Measurements from ENCODE around the gene UTP11. TPM values are rescaled to one million over a fixed set of nuclear protein-coding genes. Genes with fewer than 3 reads are reported as not detected.

The UTP11 gene
- total and polyA plus RNA-seq, 2 donors (not counting 3 experiments of a cell fraction or from before 2014, with no cell fraction given): 20.1 to 54.1 TPM

DNA sequence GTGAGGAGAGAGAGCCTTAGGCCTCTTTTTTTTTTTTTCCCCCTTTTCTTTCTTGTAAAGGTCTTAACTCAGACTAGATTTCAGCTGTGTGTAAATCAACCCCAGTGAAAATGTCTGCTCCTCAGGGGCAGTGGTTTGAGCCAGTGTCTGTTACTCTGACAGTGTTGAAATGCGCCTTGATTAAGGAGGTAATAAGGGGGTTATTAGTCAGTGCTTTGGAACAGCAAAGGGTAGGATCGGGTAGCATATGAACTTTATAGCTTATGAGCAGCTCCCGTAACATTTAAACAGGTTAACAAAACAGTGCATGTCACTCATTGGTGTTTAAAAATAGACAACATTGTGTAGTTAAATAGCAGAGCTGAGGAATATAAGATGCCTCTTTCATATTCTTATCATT, 10.3 kb downstream of the UTP11 start:
- DNase-seq (ENCODE audit: low read depth, low spot score) (no peak), FAIRE-seq (no peak)
- H3K4me2 ChIP-seq (ENCODE audit: insufficient read depth, low read length): no peak overlapping the region
- H3K36me3 ChIP-seq (ENCODE audit: control insufficient read depth in 2 of 2, extremely low read depth in 1 of 2, insufficient read depth in 2 of 2, low read length in 2 of 2): peaks cover 20 to 32% of the 10 kb centered on the region in 2 experiments
- no peaks in the 10 kb centered on the region for H3K9me1 ChIP-seq (replicated peaks; ENCODE audit: control insufficient read depth, extremely low read depth, insufficient read depth, low read length)
- no TSS peak for BruUV-seq (replicated peaks)
- intact Hi-C loops (cut with micrococcal nuclease) (loop anchor here (10.0 kb wide), 1 partner anchor 482 kb away; no protein-coding TSS in a partner anchor), dilution Hi-C loops (cut with MboI; ENCODE audit: extremely low pct_ligation_motif_present, low sequenced_read_pairs) (no loop called here)
- no peak overlapping the region for H3K9ac ChIP-seq (replicated peaks; ENCODE audit: extremely low read depth, insufficient read depth, low read length)
- H3K79me2 ChIP-seq (ENCODE audit: control insufficient read depth, insufficient read depth, low read length): peaks cover 7% of the 10 kb centered on the region
- ChIA-PET POLR2A (no interaction called here), CTCF (interaction anchor here (0.7 to 1.1 kb wide), 2 partner anchors 9 to 812 kb away, joined by 3 to 4 read pairs; no protein-coding TSS in a partner anchor)
- no peak for TF ChIP-seq MAX (IDR thresholded peaks at IDR 0.05; ENCODE audit: insufficient read depth, insufficient read length)
- no peak for TF ChIP-seq GATA2 (IDR thresholded peaks at IDR 0.05; ENCODE audit: insufficient read depth, insufficient read length, low read depth, low read length)
- TF ChIP-seq CTCF (IDR thresholded peaks at IDR 0.05; ENCODE audit: extremely low read depth in 1 of 2, insufficient read depth in 1 of 2, low read depth in 1 of 2, low read length in 2 of 2): no peak
- TF ChIP-seq POLR2AphosphoS5 (IDR thresholded peaks at IDR 0.05; ENCODE audit: insufficient read depth, low read depth, low read length): no peak
- no peak for TF ChIP-seq JUN (IDR thresholded peaks at IDR 0.05; ENCODE audit: borderline replicate concordance, insufficient read depth, insufficient read length, low read depth)
- no peak for TF ChIP-seq MYC (IDR thresholded peaks at IDR 0.05; ENCODE audit: low read depth, low read length)
- no peak for TF ChIP-seq FOS (IDR thresholded peaks at IDR 0.05; ENCODE audit: borderline replicate concordance, insufficient read depth, low read length)
- H3K9me3 ChIP-seq (replicated peaks; ENCODE audit: control insufficient read depth, insufficient read depth, low read length): no peaks in the 10 kb centered on the region
- no peak overlapping the region for H2AFZ ChIP-seq (ENCODE audit: low read depth, low read length)
- no peak overlapping the region for H3K4me3 ChIP-seq (replicated peaks in 1 of 3; ENCODE audit: insufficient read depth in 1 of 3, low read depth in 1 of 3, low read length in 3 of 3)
- H3K27me3 ChIP-seq (ENCODE audit: control insufficient read depth in 2 of 2, insufficient read depth in 2 of 2, low read length in 2 of 2): no peaks in the 10 kb centered on the region
- peaks cover 2% of the 10 kb centered on the region for H4K20me1 ChIP-seq (replicated peaks; ENCODE audit: control insufficient read depth, extremely low read depth, insufficient read depth, low read length)
- H3K4me1 ChIP-seq (ENCODE audit: control insufficient read depth, extremely low read depth, insufficient read depth, low read length): peaks cover 20% of the 10 kb centered on the region
- no peak overlapping the region for H3K27ac ChIP-seq (ENCODE audit: insufficient read depth, low read depth, low read length)
